Neural crest cell (in vitro differentiated cells): ENCODE data around the gene BEX3. TPM values are rescaled to one million over a fixed set of nuclear protein-coding genes. Genes with fewer than 3 reads are reported as not detected.

Experiments used
- DNase-seq: peaks from one replicate; pipeline ENCODE4 v3.0.0; 2021; ENCODE audit warnings: low read depth, mixed read lengths, low spot score
- H3K27ac Mint-ChIP-seq: one replicate; pipeline ENCODE4 v1.8.0; 2021; ENCODE audit warnings: mild to moderate bottlenecking, mixed read lengths; ENCODE audit not compliant: unreplicated experiment
- H3K27me3 Mint-ChIP-seq: 2 replicates; pipeline ENCODE4 v1.8.0; 2021; ENCODE audit warnings: low read depth, mild to moderate bottlenecking, mixed read lengths
- H3K36me3 Mint-ChIP-seq: 2 replicates; pipeline ENCODE4 v1.8.0; 2021; ENCODE audit warnings: low read depth, mild to moderate bottlenecking, mixed read lengths
- H3K4me1 Mint-ChIP-seq: 2 replicates; pipeline ENCODE4 v1.8.0; 2021; ENCODE audit warnings: mixed read lengths
- H3K4me3 Mint-ChIP-seq: one replicate; pipeline ENCODE4 v1.8.0; 2021; ENCODE audit warnings: mild to moderate bottlenecking, mixed read lengths
- H3K9me3 Mint-ChIP-seq: 2 replicates; pipeline ENCODE4 v1.8.0; 2021; ENCODE audit warnings: mixed read lengths
- total RNA-seq: library from RNA; stranded (reverse); gene quantifications from 2 replicates; pipeline ENCODE4 v1.2.1, GENCODE V29; 2021
- TF ChIP-seq, protein P1 (sequence below): fragments of 200-600 bp; sonication (generic); conservative IDR thresholded peaks from 2 replicates; pipeline ENCODE4 v1.5.0; 2021; ENCODE audit warnings: antibody characterized with exemption, mild to moderate bottlenecking

Gene BEX3
- total RNA-seq, 1 donor from 2014 or later: 334 TPM

DNA sequence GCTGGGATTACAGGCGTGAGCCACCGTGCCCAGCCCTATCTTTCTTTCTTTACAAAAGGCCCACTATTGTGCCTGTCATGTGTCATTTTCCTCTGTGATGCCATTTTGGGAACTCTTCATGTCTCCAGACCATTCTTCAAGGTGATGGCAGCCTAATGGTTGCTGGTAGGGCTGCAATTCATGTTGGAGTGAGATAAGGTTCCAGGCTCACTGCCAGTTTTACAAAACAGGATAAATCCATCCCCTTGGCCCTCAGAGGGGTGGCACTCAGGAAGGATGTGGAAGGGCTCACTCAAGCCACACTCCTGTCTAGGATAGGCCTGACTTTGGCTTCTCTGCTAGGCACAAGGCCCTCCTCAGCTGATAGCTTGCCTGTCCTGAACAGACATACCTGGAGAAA, 16.2 kb upstream of the BEX3 start:
- Mint-ChIP-seq H3K27me3 (no peaks in the 10 kb centered on the region), H3K4me3 (peak overlapping the region; percentile 73), H3K9me3 (no peaks in the 10 kb centered on the region), H3K4me1 (peaks cover 23% of the 10 kb centered on the region), H3K36me3 (peaks cover 8% of the 10 kb centered on the region), H3K27ac (no peak overlapping the region)
- TF ChIP-seq, protein P1, sequence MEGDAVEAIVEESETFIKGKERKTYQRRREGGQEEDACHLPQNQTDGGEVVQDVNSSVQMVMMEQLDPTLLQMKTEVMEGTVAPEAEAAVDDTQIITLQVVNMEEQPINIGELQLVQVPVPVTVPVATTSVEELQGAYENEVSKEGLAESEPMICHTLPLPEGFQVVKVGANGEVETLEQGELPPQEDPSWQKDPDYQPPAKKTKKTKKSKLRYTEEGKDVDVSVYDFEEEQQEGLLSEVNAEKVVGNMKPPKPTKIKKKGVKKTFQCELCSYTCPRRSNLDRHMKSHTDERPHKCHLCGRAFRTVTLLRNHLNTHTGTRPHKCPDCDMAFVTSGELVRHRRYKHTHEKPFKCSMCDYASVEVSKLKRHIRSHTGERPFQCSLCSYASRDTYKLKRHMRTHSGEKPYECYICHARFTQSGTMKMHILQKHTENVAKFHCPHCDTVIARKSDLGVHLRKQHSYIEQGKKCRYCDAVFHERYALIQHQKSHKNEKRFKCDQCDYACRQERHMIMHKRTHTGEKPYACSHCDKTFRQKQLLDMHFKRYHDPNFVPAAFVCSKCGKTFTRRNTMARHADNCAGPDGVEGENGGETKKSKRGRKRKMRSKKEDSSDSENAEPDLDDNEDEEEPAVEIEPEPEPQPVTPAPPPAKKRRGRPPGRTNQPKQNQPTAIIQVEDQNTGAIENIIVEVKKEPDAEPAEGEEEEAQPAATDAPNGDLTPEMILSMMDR: no peak
- DNase-seq: no peak

DNA sequence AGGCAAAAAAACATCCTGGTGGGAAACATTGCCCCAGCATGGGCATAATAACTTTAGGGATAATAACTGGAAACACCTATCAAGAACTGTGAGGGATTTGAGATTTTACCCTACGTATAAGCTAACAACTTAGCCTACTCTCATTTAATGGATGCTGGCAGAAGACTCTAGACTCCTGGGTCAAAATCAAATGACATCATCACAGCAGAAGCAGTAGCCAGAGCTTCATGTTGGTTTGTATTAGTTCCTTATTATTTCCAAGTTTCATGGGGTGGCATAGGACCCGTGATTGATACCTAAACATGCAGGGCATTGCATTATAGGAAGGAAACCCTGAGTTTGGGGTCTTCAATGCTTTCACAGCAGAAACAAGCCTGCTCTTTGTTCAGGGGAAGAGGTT, 15.4 kb upstream of the BEX3 start:
- H3K27me3 Mint-ChIP-seq: no peaks in the 10 kb centered on the region
- TF ChIP-seq, protein P1: no peak
- H3K36me3 Mint-ChIP-seq: peaks cover 8% of the 10 kb centered on the region
- H3K4me3 Mint-ChIP-seq: no peak overlapping the region
- no peak overlapping the region for H3K27ac Mint-ChIP-seq
- no peak for DNase-seq
- H3K4me1 Mint-ChIP-seq: peaks cover 19% of the 10 kb centered on the region
- no peaks in the 10 kb centered on the region for H3K9me3 Mint-ChIP-seq

DNA sequence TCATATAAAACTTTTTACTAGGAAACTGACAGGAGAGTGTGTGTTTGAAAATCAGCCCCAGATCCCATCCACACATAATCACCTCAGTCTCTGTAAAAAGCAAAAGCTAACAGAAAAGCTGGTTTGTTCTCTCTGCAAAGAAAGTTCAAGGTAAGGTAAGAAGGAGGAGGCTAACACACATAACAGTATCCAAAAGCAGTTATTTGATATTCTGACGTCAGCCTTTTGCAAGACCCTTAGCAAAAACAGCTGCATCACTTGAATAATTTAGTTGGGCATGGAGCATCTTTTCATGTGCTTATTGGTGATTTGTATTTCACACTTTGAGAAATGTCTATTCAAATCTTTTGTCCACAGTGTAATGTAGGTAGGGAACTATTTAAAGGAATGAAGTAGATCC, 14.5 kb upstream of the BEX3 start:
- H3K27ac Mint-ChIP-seq: no peak overlapping the region
- TF ChIP-seq, protein P1: no peak
- peaks cover 13% of the 10 kb centered on the region for H3K4me1 Mint-ChIP-seq

DNA sequence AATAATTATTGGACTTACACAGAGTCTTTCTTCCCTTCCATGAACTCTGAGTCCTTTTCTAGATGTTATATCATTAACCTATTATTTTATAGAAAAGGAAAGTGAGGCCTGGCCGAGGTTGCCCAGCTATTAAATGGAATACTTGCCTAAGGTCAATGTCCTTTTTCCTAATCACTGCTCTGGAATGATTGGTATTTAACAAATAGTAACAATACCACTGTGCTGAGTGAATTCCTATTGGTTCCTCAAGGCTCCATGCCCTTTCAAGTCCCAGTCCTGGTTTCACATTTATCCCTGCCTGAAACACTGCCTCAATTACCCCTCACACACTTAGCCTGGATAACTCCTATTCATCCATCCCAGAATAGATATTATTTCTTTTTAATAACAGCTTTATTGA, 13.9 kb upstream of the BEX3 start:
- no peaks in the 10 kb centered on the region for H3K27me3 Mint-ChIP-seq
- no peak overlapping the region for H3K27ac Mint-ChIP-seq
- no peak overlapping the region for H3K4me3 Mint-ChIP-seq
- DNase-seq: no peak
- peaks cover 10% of the 10 kb centered on the region for H3K4me1 Mint-ChIP-seq
- TF ChIP-seq, protein P1: no peak
- H3K36me3 Mint-ChIP-seq: peaks cover 5% of the 10 kb centered on the region
- H3K9me3 Mint-ChIP-seq: peaks cover 2% of the 10 kb centered on the region

More for the DNA sequence above, 14.5 kb upstream of the BEX3 start:
- no peak for DNase-seq
- H3K36me3 Mint-ChIP-seq: peaks cover 6% of the 10 kb centered on the region
- H3K9me3 Mint-ChIP-seq: peaks cover 2% of the 10 kb centered on the region
- H3K27me3 Mint-ChIP-seq: no peaks in the 10 kb centered on the region
- H3K4me3 Mint-ChIP-seq: no peak overlapping the region

DNA sequence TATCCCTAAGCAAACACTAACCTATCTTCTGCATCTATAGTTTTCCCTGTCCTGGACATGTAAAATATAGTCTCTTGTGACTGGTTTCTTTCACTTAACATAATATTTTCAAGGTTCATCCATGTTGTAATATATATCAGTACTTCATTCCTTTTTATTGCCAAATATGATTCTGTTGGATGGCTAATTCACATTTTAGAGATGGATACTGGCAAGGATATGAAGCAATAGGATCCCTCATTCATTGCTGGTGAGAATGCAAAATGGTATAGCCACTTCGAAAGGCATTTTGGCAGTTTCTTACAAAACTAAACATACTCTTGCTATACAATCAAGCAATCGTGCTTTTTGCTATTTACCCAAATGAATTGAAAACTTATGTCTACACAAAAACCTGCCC, 13.3 kb upstream of the BEX3 start:
- Mint-ChIP-seq H3K27ac (no peak overlapping the region), H3K27me3 (no peaks in the 10 kb centered on the region), H3K36me3 (peaks cover 3% of the 10 kb centered on the region), H3K4me1 (peaks cover 4% of the 10 kb centered on the region), H3K9me3 (peaks cover 2% of the 10 kb centered on the region), H3K4me3 (no peak overlapping the region)
- TF ChIP-seq, protein P1: no peak
- DNase-seq: no peak

DNA sequence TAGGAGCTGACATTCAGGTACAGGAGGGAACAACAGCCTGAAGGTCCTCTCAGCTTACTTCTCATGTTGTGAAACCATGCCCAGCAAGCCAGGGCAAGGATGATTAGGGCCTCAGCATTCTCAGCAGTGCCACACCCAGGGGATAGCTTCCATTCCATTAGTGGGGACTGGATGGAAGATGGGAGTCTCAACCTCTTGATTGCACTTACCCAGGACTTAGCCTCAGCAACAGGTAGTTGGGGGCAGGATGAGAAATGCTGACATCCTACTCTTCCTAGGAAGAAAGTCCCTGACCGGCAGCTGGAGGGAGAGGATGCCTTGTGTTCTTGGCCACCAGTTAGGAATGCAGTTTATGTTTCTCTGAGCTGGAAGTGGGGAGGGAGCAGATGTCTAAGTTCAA, 8.8 kb upstream of the BEX3 start:
- DNase-seq: no peak
- Mint-ChIP-seq H3K9me3 (peaks cover 2% of the 10 kb centered on the region), H3K27ac (no peak overlapping the region), H3K27me3 (no peaks in the 10 kb centered on the region), H3K4me3 (no peak overlapping the region), H3K4me1 (no peaks in the 10 kb centered on the region), H3K36me3 (no peaks in the 10 kb centered on the region)
- TF ChIP-seq, protein P1: no peak
